ENCODE measurements around the gene EPS8L1.
"Not testable (repeated sequence)": the region's sequence is repeated elsewhere in the genome, so short reads cannot be mapped to it uniquely, and the experiment has no call there.

EPS8L1 gene

GRCh38 chr19:55075371-55075998 is at the start of gene EPS8L1:
TSS of gene EPS8L1 (plus strand) at chr19:55075869. CDS start at chr19:55076445, 576 bp downstream.
- Histone ChIP-seq H2AFZ (ENCODE audit: low read depth, low read length) (no peak within 1 kb of the TSS), H3K4me3 (ENCODE audit: low read length) (no peak within 1 kb of the TSS), H3K27me3 (ENCODE audit: insufficient read depth, low read length) (peaks cover 51% of the 10 kb centered on the region), H3K36me3 (ENCODE audit: insufficient read depth, low read length) (no peaks in the 10 kb centered on the region), H3K9me3 (ENCODE audit: low read length) (peaks cover 5% of the 10 kb centered on the region), H3K4me1 (ENCODE audit: insufficient read depth, low read length) (peaks cover under 1% of the 10 kb centered on the region)

- peaks cover 14% of the 10 kb centered on the region for H3K9me3 ChIP-seq (ENCODE audit: low read length)
- H3K27me3 ChIP-seq (ENCODE audit: insufficient read depth, low read length); H3K4me1 ChIP-seq (ENCODE audit: insufficient read depth, low read length); H2AFZ ChIP-seq (ENCODE audit: low read depth, low read length); H3K4me3 ChIP-seq (ENCODE audit: low read length); H3K36me3 ChIP-seq (ENCODE audit: insufficient read depth, low read length): not testable (repeated sequence)
Observed at GRCh38 chr19:55027140-55027471, 48.6 kb upstream of the EPS8L1 start.

- no peaks in the 10 kb centered on the region for H3K4me1 ChIP-seq (ENCODE audit: insufficient read depth, low read length)
- H3K36me3 ChIP-seq (ENCODE audit: insufficient read depth, low read length) = no peaks in the 10 kb centered on the region
Observed at GRCh38 chr19:55027472-55028337, 48.0 kb upstream of the EPS8L1 start.

GRCh38 chr19:55028757-55029156 is 46.9 kb upstream of the EPS8L1 start:
- no peak overlapping the region for H3K4me3 ChIP-seq (ENCODE audit: low read length)
- H3K36me3 ChIP-seq (ENCODE audit: insufficient read depth, low read length) = no peaks in the 10 kb centered on the region
- H3K9me3 ChIP-seq (ENCODE audit: low read length) = peaks cover 15% of the 10 kb centered on the region
- no peaks in the 10 kb centered on the region for H3K27me3 ChIP-seq (ENCODE audit: insufficient read depth, low read length)
- no peaks in the 10 kb centered on the region for H3K4me1 ChIP-seq (ENCODE audit: insufficient read depth, low read length)
- H2AFZ ChIP-seq (ENCODE audit: low read depth, low read length) = no peak overlapping the region

More at GRCh38 chr19:55027472-55028337, 48.0 kb upstream of the EPS8L1 start:
- H2AFZ ChIP-seq (ENCODE audit: low read depth, low read length) = no peak overlapping the region
- H3K4me3 ChIP-seq (ENCODE audit: low read length) = no peak overlapping the region
- peaks cover 18% of the 10 kb centered on the region for H3K9me3 ChIP-seq (ENCODE audit: low read length)
- H3K27me3 ChIP-seq (ENCODE audit: insufficient read depth, low read length) = no peaks in the 10 kb centered on the region

GRCh38 chr19:55031178-55031577 is 44.5 kb upstream of the EPS8L1 start:
- H3K4me1 ChIP-seq (ENCODE audit: insufficient read depth, low read length) = no peaks in the 10 kb centered on the region
- no peak overlapping the region for H3K4me3 ChIP-seq (ENCODE audit: low read length)
- H3K9me3 ChIP-seq (ENCODE audit: low read length) = peaks cover 13% of the 10 kb centered on the region
- no peaks in the 10 kb centered on the region for H3K27me3 ChIP-seq (ENCODE audit: insufficient read depth, low read length)
- no peak overlapping the region for H2AFZ ChIP-seq (ENCODE audit: low read depth, low read length)
- H3K36me3 ChIP-seq (ENCODE audit: insufficient read depth, low read length) = no peaks in the 10 kb centered on the region

- no peaks in the 10 kb centered on the region for H3K4me1 ChIP-seq (ENCODE audit: insufficient read depth, low read length)
- no peak overlapping the region for H2AFZ ChIP-seq (ENCODE audit: low read depth, low read length)
- H3K9me3 ChIP-seq (ENCODE audit: low read length) = peaks cover 13% of the 10 kb centered on the region
- no peak overlapping the region for H3K4me3 ChIP-seq (ENCODE audit: low read length)
- no peaks in the 10 kb centered on the region for H3K36me3 ChIP-seq (ENCODE audit: insufficient read depth, low read length)
- H3K27me3 ChIP-seq (ENCODE audit: insufficient read depth, low read length) = no peaks in the 10 kb centered on the region
Observed at GRCh38 chr19:55032170-55032800, 43.4 kb upstream of the EPS8L1 start.

GRCh38 chr19:55032976-55033643 is 42.6 kb upstream of the EPS8L1 start:
- peaks cover 14% of the 10 kb centered on the region for H3K9me3 ChIP-seq (ENCODE audit: low read length)
- H3K4me3 ChIP-seq (ENCODE audit: low read length); H3K36me3 ChIP-seq (ENCODE audit: insufficient read depth, low read length); H2AFZ ChIP-seq (ENCODE audit: low read depth, low read length); H3K4me1 ChIP-seq (ENCODE audit: insufficient read depth, low read length); H3K27me3 ChIP-seq (ENCODE audit: insufficient read depth, low read length): not testable (repeated sequence)

- Histone ChIP-seq H3K36me3 (ENCODE audit: insufficient read depth, low read length) (peaks cover 2% of the 10 kb centered on the region), H3K27me3 (ENCODE audit: insufficient read depth, low read length) (no peaks in the 10 kb centered on the region), H3K9me3 (ENCODE audit: low read length) (peaks cover 16% of the 10 kb centered on the region), H3K4me1 (ENCODE audit: insufficient read depth, low read length) (no peaks in the 10 kb centered on the region), H3K4me3 (ENCODE audit: low read length) (no peak overlapping the region), H2AFZ (ENCODE audit: low read depth, low read length) (no peak overlapping the region)
Observed at GRCh38 chr19:55034751-55035150, 40.9 kb upstream of the EPS8L1 start.

GRCh38 chr19:55036058-55036457 is 39.6 kb upstream of the EPS8L1 start:
- Histone ChIP-seq H3K4me1 (ENCODE audit: insufficient read depth, low read length) (no peaks in the 10 kb centered on the region), H3K4me3 (ENCODE audit: low read length) (no peak overlapping the region), H3K27me3 (ENCODE audit: insufficient read depth, low read length) (no peaks in the 10 kb centered on the region), H2AFZ (ENCODE audit: low read depth, low read length) (no peak overlapping the region), H3K36me3 (ENCODE audit: insufficient read depth, low read length) (peaks cover 2% of the 10 kb centered on the region), H3K9me3 (ENCODE audit: low read length) (peaks cover 16% of the 10 kb centered on the region)

GRCh38 chr19:55037603-55038002 is 38.1 kb upstream of the EPS8L1 start:
- H3K36me3 ChIP-seq (ENCODE audit: insufficient read depth, low read length) = peaks cover 11% of the 10 kb centered on the region
- H3K4me1 ChIP-seq (ENCODE audit: insufficient read depth, low read length); H3K9me3 ChIP-seq (ENCODE audit: low read length); H3K27me3 ChIP-seq (ENCODE audit: insufficient read depth, low read length); H2AFZ ChIP-seq (ENCODE audit: low read depth, low read length); H3K4me3 ChIP-seq (ENCODE audit: low read length): not testable (repeated sequence)

- H3K4me3 ChIP-seq (ENCODE audit: low read length); H3K4me1 ChIP-seq (ENCODE audit: insufficient read depth, low read length); H2AFZ ChIP-seq (ENCODE audit: low read depth, low read length); H3K9me3 ChIP-seq (ENCODE audit: low read length); H3K27me3 ChIP-seq (ENCODE audit: insufficient read depth, low read length): not testable (repeated sequence)
- H3K36me3 ChIP-seq (ENCODE audit: insufficient read depth, low read length) = peaks cover 35% of the 10 kb centered on the region
Observed at GRCh38 chr19:55040654-55041053, 35.0 kb upstream of the EPS8L1 start.

- peaks cover 37% of the 10 kb centered on the region for H3K36me3 ChIP-seq (ENCODE audit: insufficient read depth, low read length)
- no peaks in the 10 kb centered on the region for H3K27me3 ChIP-seq (ENCODE audit: insufficient read depth, low read length)
- no peak overlapping the region for H3K4me3 ChIP-seq (ENCODE audit: low read length)
- no peak overlapping the region for H2AFZ ChIP-seq (ENCODE audit: low read depth, low read length)
- H3K9me3 ChIP-seq (ENCODE audit: low read length) = peaks cover 3% of the 10 kb centered on the region
- H3K4me1 ChIP-seq (ENCODE audit: insufficient read depth, low read length) = no peaks in the 10 kb centered on the region
Observed at GRCh38 chr19:55041244-55041626, 34.4 kb upstream of the EPS8L1 start.

Data from neuron (in vitro differentiated cells).